Activated CD4-positive, alpha-beta T cell treated with anti-CD3 and anti-CD28 coated beads for 36 hours (primary cell): ENCODE measurements around the gene RB1. TPM values are rescaled to one million over a fixed set of nuclear protein-coding genes. Genes with fewer than 3 reads are reported as not detected.

Source experiments
- ATAC-seq: fragments of 200-7000 bp; cut with Tn5 transposase; one replicate; pipeline ENCODE4 v1.10.0; 2021; ENCODE audit warnings: mild to moderate bottlenecking, moderate library complexity
- CTCF ChIA-PET: fragments of 350-600 bp; sonication (Branson Sonifier 250); formaldehyde crosslinking; loops from one replicate; lab custom pipeline; 2021; ENCODE audit warnings: antibody characterized with exemption; lab: Charles Lee
- POLR2A ChIA-PET: fragments of 350-600 bp; sonication (Branson Sonifier 250); formaldehyde crosslinking; loops from one replicate; lab custom pipeline; 2021; ENCODE audit warnings: antibody characterized with exemption, inconsistent platforms; lab: Charles Lee
- DNase-seq: peaks from one replicate; pipeline ENCODE4 v3.0.0-alpha.2; 2020
- H3K27ac Mint-ChIP-seq: one replicate; pipeline ENCODE4 v1.8.0; 2021; ENCODE audit warnings: mixed read lengths
- H3K27me3 Mint-ChIP-seq: one replicate; pipeline ENCODE4 v1.8.0; 2021; ENCODE audit warnings: mixed read lengths
- H3K36me3 Mint-ChIP-seq: one replicate; pipeline ENCODE4 v1.8.0; 2021; ENCODE audit warnings: low read depth, mixed read lengths
- H3K4me1 Mint-ChIP-seq: one replicate; pipeline ENCODE4 v1.8.0; 2021; ENCODE audit warnings: mixed read lengths
- H3K4me3 Mint-ChIP-seq: one replicate; pipeline ENCODE4 v1.8.0; 2021; ENCODE audit warnings: mild to moderate bottlenecking, moderate library complexity, mixed read lengths
- H3K9me3 Mint-ChIP-seq: one replicate; pipeline ENCODE4 v1.8.0; 2021; ENCODE audit warnings: low read depth, mixed read lengths
- intact Hi-C, 2 experiments: fragments of 100-400 bp; cut with DNase I in 1 of 2; cut with micrococcal nuclease in 1 of 2; formaldehyde crosslinking; loops; one replicate each; pipeline versions ENCODE4 v1.14.2 to v1.15.1; 2022 to 2024; cut with DNase I, micrococcal nuclease
- total RNA-seq, 2 experiments: library from RNA; stranded (reverse); gene quantifications; one replicate each; pipeline ENCODE4 v1.2.3, GENCODE V29; 2021

RB1 gene
- total RNA-seq, 2 experiments from 2014 or later, result 26.9 to 32.8 TPM

GRCh38 chr13:48429886-48430285 lies 126.3 kb downstream of the RB1 start:
- no peak overlapping the region for H3K4me3 Mint-ChIP-seq
- peaks cover 36% of the 10 kb centered on the region for H3K4me1 Mint-ChIP-seq
- H3K36me3 Mint-ChIP-seq, result peaks cover 15% of the 10 kb centered on the region
- ATAC-seq (no peak), DNase-seq (no peak)
- no peak overlapping the region for H3K27ac Mint-ChIP-seq
- intact Hi-C loops, result loop anchor here in 1 of 2 experiments (10.0 kb wide), 1 partner anchor 55 kb away; no protein-coding TSS in a partner anchor
- ChIA-PET CTCF (interaction anchor here (0.9 kb wide), 1 partner anchor 77 kb away, joined by 4 read pairs; no protein-coding TSS in a partner anchor), POLR2A (no interaction called here)
- no peaks in the 10 kb centered on the region for H3K27me3 Mint-ChIP-seq
- H3K9me3 Mint-ChIP-seq, result peaks cover 7% of the 10 kb centered on the region

- Mint-ChIP-seq H3K9me3 (peaks cover 7% of the 10 kb centered on the region), H3K36me3 (peaks cover 18% of the 10 kb centered on the region), H3K27ac (no peak overlapping the region), H3K4me1 (peaks cover 47% of the 10 kb centered on the region), H3K4me3 (no peak overlapping the region), H3K27me3 (no peaks in the 10 kb centered on the region)
- ChIA-PET POLR2A (no interaction called here), CTCF (no interaction called here)
- intact Hi-C loops, result loop anchor here in 1 of 2 experiments (10.0 kb wide), 1 partner anchor 53 kb away; no protein-coding TSS in a partner anchor
- ATAC-seq (peak; percentile 51), DNase-seq (no peak)
These were observed 127.9 kb downstream of the RB1 start for GRCh38 chr13:48431431-48431830.

GRCh38 chr13:48431987-48432615 lies 128.6 kb downstream of the RB1 start:
- Mint-ChIP-seq H3K36me3 (peaks cover 14% of the 10 kb centered on the region), H3K4me1 (peaks cover 51% of the 10 kb centered on the region), H3K27ac (no peak overlapping the region), H3K27me3 (no peaks in the 10 kb centered on the region), H3K9me3 (peaks cover 2% of the 10 kb centered on the region), H3K4me3 (no peak overlapping the region)
- intact Hi-C loops, result loop anchor here in 1 of 2 experiments (10.0 kb wide), 1 partner anchor 53 kb away; no protein-coding TSS in a partner anchor
- ChIA-PET POLR2A (interaction anchor here (0.6 kb wide), 1 partner anchor 691 kb away, joined by 3 read pairs; no protein-coding TSS in a partner anchor), CTCF (no interaction called here)
- no peak for DNase-seq
- ATAC-seq, result no peak

GRCh38 chr13:48434200-48434599 lies 130.6 kb downstream of the RB1 start:
- ATAC-seq (no peak), DNase-seq (no peak)
- Mint-ChIP-seq H3K4me3 (no peak overlapping the region), H3K4me1 (peaks cover 45% of the 10 kb centered on the region), H3K27ac (no peak overlapping the region), H3K36me3 (peaks cover 12% of the 10 kb centered on the region), H3K9me3 (peaks cover 2% of the 10 kb centered on the region), H3K27me3 (no peaks in the 10 kb centered on the region)
- ChIA-PET CTCF (no interaction called here), POLR2A (no interaction called here)
- intact Hi-C loops, result loop anchor here in 1 of 2 experiments (10.0 kb wide), 1 partner anchor 51 kb away; no protein-coding TSS in a partner anchor

GRCh38 chr13:48436661-48437288 lies 133.2 kb downstream of the RB1 start:
- no peak for DNase-seq
- no peak for ATAC-seq
- no peak overlapping the region for H3K27ac Mint-ChIP-seq
- no peak overlapping the region for H3K4me3 Mint-ChIP-seq
- peaks cover 31% of the 10 kb centered on the region for H3K4me1 Mint-ChIP-seq
- no peaks in the 10 kb centered on the region for H3K27me3 Mint-ChIP-seq
- no peaks in the 10 kb centered on the region for H3K9me3 Mint-ChIP-seq
- intact Hi-C loops, result loop anchor here in 1 of 2 experiments (10.0 kb wide), 1 partner anchor 48 kb away; no protein-coding TSS in a partner anchor
- ChIA-PET POLR2A (no interaction called here), CTCF (no interaction called here)
- peaks cover 8% of the 10 kb centered on the region for H3K36me3 Mint-ChIP-seq

GRCh38 chr13:48437371-48437770 lies 133.8 kb downstream of the RB1 start:
- H3K36me3 Mint-ChIP-seq, result peaks cover 8% of the 10 kb centered on the region
- H3K4me3 Mint-ChIP-seq, result no peak overlapping the region
- POLR2A ChIA-PET, result no interaction called here
- no peak overlapping the region for H3K27ac Mint-ChIP-seq
- DNase-seq (no peak), ATAC-seq (no peak)
- peaks cover 25% of the 10 kb centered on the region for H3K4me1 Mint-ChIP-seq
- CTCF ChIA-PET, result no interaction called here
- H3K27me3 Mint-ChIP-seq, result no peaks in the 10 kb centered on the region
- no peaks in the 10 kb centered on the region for H3K9me3 Mint-ChIP-seq
- intact Hi-C loops, result loop anchor here in 1 of 2 experiments (10.0 kb wide), 1 partner anchor 47 kb away; no protein-coding TSS in a partner anchor

- no peaks in the 10 kb centered on the region for H3K9me3 Mint-ChIP-seq
- H3K27me3 Mint-ChIP-seq, result no peaks in the 10 kb centered on the region
- ATAC-seq (peak; percentile 66), DNase-seq (no peak)
- peaks cover 1% of the 10 kb centered on the region for H3K36me3 Mint-ChIP-seq
- no peak overlapping the region for H3K27ac Mint-ChIP-seq
- intact Hi-C loops, result no loop called here
- H3K4me1 Mint-ChIP-seq, result peaks cover 21% of the 10 kb centered on the region
- CTCF ChIA-PET, result interaction anchor here (0.8 to 1.2 kb wide), 3 partner anchors 13 to 111 kb away, joined by 3 read pairs; no protein-coding TSS in a partner anchor
- POLR2A ChIA-PET, result no interaction called here
- no peak overlapping the region for H3K4me3 Mint-ChIP-seq
These were observed 140.1 kb downstream of the RB1 start for GRCh38 chr13:48443442-48444208.

- H3K27me3 Mint-ChIP-seq, result no peaks in the 10 kb centered on the region
- ATAC-seq (peak; percentile 32), DNase-seq (no peak)
- peaks cover 10% of the 10 kb centered on the region for H3K9me3 Mint-ChIP-seq
- no peak overlapping the region for H3K27ac Mint-ChIP-seq
- peaks cover 34% of the 10 kb centered on the region for H3K4me1 Mint-ChIP-seq
- ChIA-PET POLR2A (no interaction called here), CTCF (no interaction called here)
- intact Hi-C loops, result no loop called here
- H3K36me3 Mint-ChIP-seq, result peaks cover 9% of the 10 kb centered on the region
- H3K4me3 Mint-ChIP-seq, result no peak overlapping the region
These were observed 142.9 kb downstream of the RB1 start for GRCh38 chr13:48446464-48446863.

- ATAC-seq (peak; percentile 28), DNase-seq (no peak)
- Mint-ChIP-seq H3K4me1 (peaks cover 36% of the 10 kb centered on the region), H3K36me3 (peaks cover 23% of the 10 kb centered on the region), H3K4me3 (no peak overlapping the region), H3K27ac (no peak overlapping the region), H3K27me3 (no peaks in the 10 kb centered on the region), H3K9me3 (peaks cover 17% of the 10 kb centered on the region)
- ChIA-PET CTCF (interaction anchor here (0.7 to 1.0 kb wide), 5 partner anchors 10 to 761 kb away, joined by 3 to 4 read pairs (median 3); no protein-coding TSS in a partner anchor), POLR2A (no interaction called here)
- intact Hi-C loops, result no loop called here
These were observed 144.9 kb downstream of the RB1 start for GRCh38 chr13:48448285-48448958.

- H3K27me3 Mint-ChIP-seq, result no peaks in the 10 kb centered on the region
- ATAC-seq, result no peak
- intact Hi-C loops, result no loop called here
- peaks cover 17% of the 10 kb centered on the region for H3K9me3 Mint-ChIP-seq
- no peak for DNase-seq
- no peak overlapping the region for H3K27ac Mint-ChIP-seq
- H3K4me3 Mint-ChIP-seq, result no peak overlapping the region
- peaks cover 26% of the 10 kb centered on the region for H3K36me3 Mint-ChIP-seq
- H3K4me1 Mint-ChIP-seq, result peaks cover 32% of the 10 kb centered on the region
- CTCF ChIA-PET, result interaction anchor here (0.7 to 1.0 kb wide), 4 partner anchors 9 to 761 kb away, joined by 3 to 4 read pairs (median 4); no protein-coding TSS in a partner anchor
- POLR2A ChIA-PET, result no interaction called here
These were observed 145.5 kb downstream of the RB1 start for GRCh38 chr13:48448959-48449614.
